Stomach (tissue), 9 donors: ENCODE results near the gene GCA. TPM values are rescaled to one million over a fixed set of nuclear protein-coding genes. Genes with fewer than 3 reads are reported as not detected.

ENCODE experiments used
- DNase-seq, 2 donors: peaks; one replicate each; pipeline versions ENCODE4 v3.0.0 to v3.0.0-alpha.2; 2013 to 2019
- H3K27ac ChIP-seq, 5 donors: fragments of 200-600 bp in 4 of 5; sonication (generic) in 4 of 5; one replicate each; pipeline ENCODE4 v1.5.1; 2013 to 2019; ENCODE audit warnings: mild to moderate bottlenecking in 1 of 5, moderate library complexity in 1 of 5
- H3K27me3 ChIP-seq, 3 donors: fragments of 200-600 bp; sonication (generic); one replicate each; pipeline ENCODE4 v1.5.1; 2017 to 2019; ENCODE audit warnings: mixed run types in 1 of 3
- H3K36me3 ChIP-seq, 4 donors: fragments of 200-600 bp; sonication (generic); 1 replicate in 3 of 4; 2 replicates in 1 of 4; pipeline ENCODE4 v1.5.1; 2016 to 2019
- H3K4me1 ChIP-seq, 4 donors: fragments of 200-600 bp; sonication (generic); one replicate each; pipeline ENCODE4 v1.5.1; 2016 to 2019
- H3K4me3 ChIP-seq, 4 donors: fragments of 200-600 bp; sonication (generic) in 3 of 4; one replicate each; pipeline ENCODE4 v1.5.1; 2016 to 2019; ENCODE audit warnings: mild to moderate bottlenecking in 1 of 4
- H3K9me3 ChIP-seq, 4 donors: fragments of 200-600 bp; sonication (generic); one replicate each; pipeline ENCODE4 v1.5.1; 2016 to 2019
- EP300 ChIP-seq: sonication (generic); formaldehyde crosslinking; IDR thresholded peaks from one replicate; pipeline ENCODE4 v1.6.1; 2017; ENCODE audit warnings: antibody characterized with exemption
- POLR2A ChIP-seq, 4 donors: fragments of 450-650 bp; IDR thresholded peaks; one replicate each; pipeline ENCODE4 v1.6.1; 2016; ENCODE audit warnings: antibody characterized with exemption in 4 of 4, control low read depth in 2 of 4, mild to moderate bottlenecking in 1 of 4, moderate library complexity in 1 of 4
- POLR2AphosphoS5 ChIP-seq, 3 donors: sonication (generic); formaldehyde crosslinking; IDR thresholded peaks; one replicate each; pipeline ENCODE4 v1.6.1; 2016; ENCODE audit warnings: antibody characterized with exemption in 3 of 3
- WGBS, 5 donors: extraction: QIAGEN DNeasy Blood & Tissue Kit in 3 of 5; methylation state at CpG; one replicate each; pipeline versions ENCODE4 v1.1.5 to v1.1.7; 2013 to 2018; 5-methylcytosine and 5-hydroxymethylcytosine counted together
- intact Hi-C: fragments of 100-400 bp; cut with DNase I; formaldehyde crosslinking; loops from one replicate; pipeline ENCODE4 v1.15.1; 2023; ENCODE audit warnings: low total_unique reads
- polyA plus RNA-seq, 3 donors: library from polyadenylated mRNA; stranded (reverse); fragments of 200-250 nt; gene quantifications; one replicate each; pipeline ENCODE4 v1.2.3, GENCODE V29; 2013
- total RNA-seq, 5 donors: library from RNA; depleted of rRNA; stranded (reverse); fragments of >200 nt; gene quantifications; one replicate each; pipeline versions ENCODE4 v1.1.0 to v1.2.3, GENCODE V29; 2014 to 2016
- TF ChIP-seq, protein P1 (sequence below), 7 experiments: fragments of 450-650 bp in 4 of 7; fragments of 200-600 bp in 3 of 7; sonication (generic) in 3 of 7; IDR thresholded peaks; one replicate each; pipeline ENCODE4 v1.5.1; 2016 to 2019; ENCODE audit warnings: antibody characterized with exemption in 7 of 7, control low read depth in 2 of 7, mild to moderate bottlenecking in 1 of 7
- donor health status: healthy with polysubstance abuse.
- donor health status: Bipolar disorder and iron deficiency.
- donor health status: healthy.

Gene GCA
- total and polyA plus RNA-seq, 8 donors, result 10.1 to 239 (median 24.8) TPM

- no peaks in the 10 kb centered on the region for H3K9me3 ChIP-seq
- H3K4me3 ChIP-seq, result peak overlapping the region; percentile 75 to 97 (median 85)
- DNase-seq, result no peak
- WGBS, 5 donors, result 63 to 70% (median 66%) methylated on average over 3 of the region's 3 CpGs
- no peak for TF ChIP-seq POLR2A (IDR thresholded peaks at IDR 0.05)
- TF ChIP-seq EP300, result no peak
- TF ChIP-seq, protein P1, sequence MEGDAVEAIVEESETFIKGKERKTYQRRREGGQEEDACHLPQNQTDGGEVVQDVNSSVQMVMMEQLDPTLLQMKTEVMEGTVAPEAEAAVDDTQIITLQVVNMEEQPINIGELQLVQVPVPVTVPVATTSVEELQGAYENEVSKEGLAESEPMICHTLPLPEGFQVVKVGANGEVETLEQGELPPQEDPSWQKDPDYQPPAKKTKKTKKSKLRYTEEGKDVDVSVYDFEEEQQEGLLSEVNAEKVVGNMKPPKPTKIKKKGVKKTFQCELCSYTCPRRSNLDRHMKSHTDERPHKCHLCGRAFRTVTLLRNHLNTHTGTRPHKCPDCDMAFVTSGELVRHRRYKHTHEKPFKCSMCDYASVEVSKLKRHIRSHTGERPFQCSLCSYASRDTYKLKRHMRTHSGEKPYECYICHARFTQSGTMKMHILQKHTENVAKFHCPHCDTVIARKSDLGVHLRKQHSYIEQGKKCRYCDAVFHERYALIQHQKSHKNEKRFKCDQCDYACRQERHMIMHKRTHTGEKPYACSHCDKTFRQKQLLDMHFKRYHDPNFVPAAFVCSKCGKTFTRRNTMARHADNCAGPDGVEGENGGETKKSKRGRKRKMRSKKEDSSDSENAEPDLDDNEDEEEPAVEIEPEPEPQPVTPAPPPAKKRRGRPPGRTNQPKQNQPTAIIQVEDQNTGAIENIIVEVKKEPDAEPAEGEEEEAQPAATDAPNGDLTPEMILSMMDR (IDR thresholded peaks at IDR 0.05), result no peak
- no peak for TF ChIP-seq POLR2AphosphoS5 (IDR thresholded peaks at IDR 0.05)
- peaks cover 15 to 62% (median 40%) of the 10 kb centered on the region in 4 donors for H3K4me1 ChIP-seq
- no peaks in the 10 kb centered on the region for H3K27me3 ChIP-seq
- intact Hi-C loops, result no loop called here
- peak overlapping the region in 2 of 5 donors; percentile 93 to 97 for H3K27ac ChIP-seq
- H3K36me3 ChIP-seq, result no peaks in the 10 kb centered on the region
Measured at GRCh38 chr2:162317058-162317742, 26.7 kb upstream of the GCA start.

- Histone ChIP-seq H3K4me1 (peaks cover 15 to 58% (median 39%) of the 10 kb centered on the region in 4 donors), H3K27ac (peak overlapping the region; percentile 91 to 97 (median 93)), H3K9me3 (no peaks in the 10 kb centered on the region), H3K4me3 (peak overlapping the region; percentile 75 to 97 (median 85)), H3K27me3 (no peaks in the 10 kb centered on the region), H3K36me3 (no peaks in the 10 kb centered on the region)
- WGBS, 5 donors, result 3 to 7% (median 4%) methylated on average over 10 to 16 of the region's 16 CpGs
- intact Hi-C loops, result no loop called here
- peak; percentile 33 to 60 for DNase-seq
- TF ChIP-seq POLR2A (IDR thresholded peaks at IDR 0.05) (no peak), POLR2AphosphoS5 (IDR thresholded peaks at IDR 0.05) (no peak), EP300 (no peak)
- TF ChIP-seq, protein P1 (IDR thresholded peaks at IDR 0.05), result no peak
Measured at GRCh38 chr2:162317861-162318327, 26.0 kb upstream of the GCA start.

GRCh38 chr2:162318328-162319180, 25.4 kb upstream of the GCA start, which contains the start of gene IFIH1:
Gene IFIH1, minus strand, starts transcription at chr2:162318684. Its CDS starts 377 bp downstream, at chr2:162318307.
- Histone ChIP-seq H3K9me3 (no peaks in the 10 kb centered on the region), H3K4me3 (peak within 1 kb of the TSS; percentile 75 to 97 (median 85)), H3K4me1 (peaks cover 15 to 53% (median 38%) of the 10 kb centered on the region in 4 donors), H3K27ac (peak within 1 kb of the TSS; percentile 91 to 97 (median 93)), H3K27me3 (no peaks in the 10 kb centered on the region), H3K36me3 (no peaks in the 10 kb centered on the region)
- intact Hi-C loops, result no loop called here
- 1 to 2% (median 1%) methylated on average over 22 to 45 of the region's 45 CpGs for WGBS, 5 donors
- TF ChIP-seq, protein P1 (IDR thresholded peaks at IDR 0.05), result peak in 3 of 7 experiments; percentile 22 to 41 (median 27)
- TF ChIP-seq POLR2A (IDR thresholded peaks at IDR 0.05) (no peak), POLR2AphosphoS5 (IDR thresholded peaks at IDR 0.05) (peak; percentile 63 to 68 (median 64)), EP300 (no peak)
- DNase-seq, result peak; percentile 88 to 95

DNA sequence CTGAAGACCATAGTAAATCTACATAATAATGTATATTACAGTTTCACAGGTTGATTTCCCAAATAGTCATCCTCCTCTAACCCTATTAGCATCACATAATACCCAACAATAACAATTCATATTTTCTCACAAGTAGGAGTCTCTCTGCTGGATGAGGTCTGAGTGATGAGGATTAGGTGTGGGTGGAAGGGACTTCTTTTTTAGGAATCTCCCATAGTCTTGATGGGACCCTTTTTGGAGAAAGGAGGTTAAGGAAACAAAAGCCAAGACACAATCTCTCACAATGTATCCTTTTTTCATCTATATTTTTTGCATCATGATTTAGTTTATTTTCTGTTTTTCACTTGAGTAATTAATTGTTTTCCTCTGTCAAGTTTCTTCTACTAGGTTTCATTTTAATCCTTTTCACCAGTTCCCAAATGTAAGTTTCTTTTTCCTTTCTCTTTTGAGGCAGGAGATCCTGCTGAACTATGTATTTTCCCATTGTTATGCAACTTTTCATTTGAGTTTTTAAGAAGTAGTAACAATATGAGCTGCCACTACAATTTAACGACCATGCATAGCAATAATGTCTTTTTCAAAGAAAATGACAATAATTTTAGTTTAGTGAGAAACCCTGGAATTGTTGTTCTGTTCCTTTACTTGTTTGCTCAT, 22.9 kb upstream of the GCA start:
- H3K27me3 ChIP-seq, result no peaks in the 10 kb centered on the region
- TF ChIP-seq POLR2A (IDR thresholded peaks at IDR 0.05) (no peak), EP300 (no peak), POLR2AphosphoS5 (IDR thresholded peaks at IDR 0.05) (no peak)
- TF ChIP-seq, protein P1 (IDR thresholded peaks at IDR 0.05), result no peak
- H3K9me3 ChIP-seq, result no peaks in the 10 kb centered on the region
- no peaks in the 10 kb centered on the region for H3K36me3 ChIP-seq
- no peak for DNase-seq
- intact Hi-C loops, result no loop called here
- 57 to 73% (median 64%) methylated on average over 1 of the region's 1 CpG for WGBS, 5 donors
- peaks cover 3 to 44% (median 27%) of the 10 kb centered on the region in 4 donors for H3K4me1 ChIP-seq
- no peak overlapping the region for H3K27ac ChIP-seq
- no peak overlapping the region for H3K4me3 ChIP-seq
